Measurements from ENCODE around the gene FRYL. TPM values are rescaled to one million over a fixed set of nuclear protein-coding genes. Genes with fewer than 3 reads are reported as not detected.

FRYL gene
- total RNA-seq, 4 donors from 2014 or later, result 62.5 to 119 (median 98.8) TPM

GRCh38 chr4:48710446-48711209 is 69.5 kb downstream of the FRYL start:
- intact Hi-C loops (cut with DNase I; ENCODE audit: low total_unique reads), result no loop called here
- H3K36me3 ChIP-seq, result no peaks in the 10 kb centered on the region
- no peak overlapping the region for H3K27ac ChIP-seq
- no peaks in the 10 kb centered on the region for H3K4me1 ChIP-seq
- no peaks in the 10 kb centered on the region for H3K9me3 ChIP-seq
- no peak for TF ChIP-seq POLR2A (IDR thresholded peaks at IDR 0.05)
- no peak for TF ChIP-seq CTCF (IDR thresholded peaks at IDR 0.05)
- H3K4me3 ChIP-seq, result no peak overlapping the region
- H3K27me3 ChIP-seq, result no peaks in the 10 kb centered on the region
- DNase-seq, result no peak

GRCh38 chr4:48709901-48710300 is 70.2 kb downstream of the FRYL start:
- Histone ChIP-seq H3K9me3 (no peaks in the 10 kb centered on the region), H3K4me1 (no peaks in the 10 kb centered on the region), H3K36me3 (no peaks in the 10 kb centered on the region), H3K27ac (no peak overlapping the region), H3K27me3 (no peaks in the 10 kb centered on the region), H3K4me3 (no peak overlapping the region)
- intact Hi-C loops (cut with DNase I; ENCODE audit: low total_unique reads), result no loop called here
- no peak for DNase-seq
- TF ChIP-seq POLR2A (IDR thresholded peaks at IDR 0.05) (no peak), CTCF (IDR thresholded peaks at IDR 0.05) (no peak)

GRCh38 chr4:48708610-48709009 is 71.5 kb downstream of the FRYL start:
- Histone ChIP-seq H3K27ac (no peak overlapping the region), H3K4me3 (no peak overlapping the region), H3K36me3 (no peaks in the 10 kb centered on the region), H3K27me3 (no peaks in the 10 kb centered on the region), H3K4me1 (no peaks in the 10 kb centered on the region), H3K9me3 (no peaks in the 10 kb centered on the region)
- TF ChIP-seq POLR2A (IDR thresholded peaks at IDR 0.05) (no peak), CTCF (IDR thresholded peaks at IDR 0.05) (no peak)
- no peak for DNase-seq
- intact Hi-C loops (cut with DNase I; ENCODE audit: low total_unique reads), result no loop called here

- H3K4me1 ChIP-seq, result no peaks in the 10 kb centered on the region
- H3K27ac ChIP-seq, result no peak overlapping the region
- intact Hi-C loops (cut with DNase I; ENCODE audit: low total_unique reads), result no loop called here
- TF ChIP-seq CTCF (IDR thresholded peaks at IDR 0.05) (no peak), POLR2A (IDR thresholded peaks at IDR 0.05) (no peak)
- H3K27me3 ChIP-seq, result no peaks in the 10 kb centered on the region
- no peaks in the 10 kb centered on the region for H3K36me3 ChIP-seq
- H3K4me3 ChIP-seq, result no peak overlapping the region
- no peaks in the 10 kb centered on the region for H3K9me3 ChIP-seq
- DNase-seq, result no peak
These were observed 73.3 kb downstream of the FRYL start for GRCh38 chr4:48706736-48707135.

GRCh38 chr4:48705609-48706008 is 74.5 kb downstream of the FRYL start:
- intact Hi-C loops (cut with DNase I; ENCODE audit: low total_unique reads), result no loop called here
- Histone ChIP-seq H3K27ac (no peak overlapping the region), H3K4me1 (no peaks in the 10 kb centered on the region), H3K4me3 (no peak overlapping the region), H3K9me3 (no peaks in the 10 kb centered on the region), H3K36me3 (no peaks in the 10 kb centered on the region), H3K27me3 (no peaks in the 10 kb centered on the region)
- DNase-seq, result no peak
- TF ChIP-seq CTCF (IDR thresholded peaks at IDR 0.05) (no peak), POLR2A (IDR thresholded peaks at IDR 0.05) (no peak)

All from uterus (tissue), 4 donors.